HepG2 (cell line): ENCODE measurements around the gene NOP56. TPM values are rescaled to one million over a fixed set of nuclear protein-coding genes. Genes with fewer than 3 reads are reported as not detected.

Experiments
- ATAC-seq: fragments of 200-7000 bp; cut with Tn5 transposase; 3 replicates; pipeline ENCODE4 v1.9.1; 2020; ENCODE audit warnings: mild to moderate bottlenecking, moderate library complexity
- BruUV-seq: library from RNA; stranded (reverse); fragments of 400-500 nt; replicated peaks from 2 replicates; lab custom pipeline; 2021; lab: Mats Ljungman, UMichigan
- CTCF ChIA-PET: fragments of 300-600 bp; formaldehyde crosslinking; extraction: SDS; loops from one replicate; lab custom pipeline; 2021; ENCODE audit warnings: low total read pairs, inconsistent platforms, low intra/inter-chr PET ratio; lab: Yijun Ruan, JAX
- POLR2A ChIA-PET: fragments of 350-600 bp; sonication (Branson Sonifier 250); formaldehyde crosslinking; loops from one replicate; lab custom pipeline; 2020; ENCODE audit warnings: antibody characterized with exemption, inconsistent platforms; lab: Yijun Ruan, JAX
- DNase-seq: peaks from one replicate; pipeline ENCODE4 v3.0.0-alpha.2; 2015; ENCODE audit warnings: low spot score
- FAIRE-seq: peaks from 3 replicates; lab custom pipeline; 2011; peaks lifted over from hg19 to GRCh38; lab: Jason Lieb, UNC
- H2AFZ ChIP-seq: one replicate; pipeline ENCODE4 v1.6.1; 2011; ENCODE audit warnings: low read length, inconsistent platforms
- H3K27ac ChIP-seq: fragments of 300-600 bp; 3 replicates; pipeline ENCODE4 v1.8.0; 2011; ENCODE audit warnings: mixed run types, mild to moderate bottlenecking, mixed read lengths, low read length, inconsistent platforms; ENCODE audit not compliant: insufficient read depth; ENCODE audit errors: extremely low read length
- H3K27me3 ChIP-seq, 2 experiments: fragments of 200-600 bp in 1 of 2; 2 replicates in 1 of 2; 3 replicates in 1 of 2; pipeline versions ENCODE4 v1.6.0 to v1.8.0; 2011; ENCODE audit warnings: low read length in 2 of 2, mild to moderate bottlenecking in 2 of 2, moderate library complexity in 2 of 2, inconsistent platforms in 1 of 2; ENCODE audit not compliant: insufficient read depth in 2 of 2, control insufficient read depth in 1 of 2
- H3K36me3 ChIP-seq, 2 experiments: fragments of 200-600 bp in 1 of 2; replicated peaks in 1 of 2; 2 replicates in 1 of 2; 3 replicates in 1 of 2; pipeline versions ENCODE4 v1.5.1 to v1.8.0; 2011; ENCODE audit warnings: low read length in 2 of 2, inconsistent platforms in 1 of 2; ENCODE audit not compliant: insufficient read depth in 2 of 2, control insufficient read depth in 1 of 2
- H3K4me1 ChIP-seq: 2 replicates; pipeline ENCODE4 v1.5.1; 2012; ENCODE audit warnings: low read length, inconsistent platforms; ENCODE audit not compliant: insufficient read depth
- H3K4me2 ChIP-seq: 2 replicates; pipeline ENCODE4 v1.6.0; 2011; ENCODE audit warnings: low read depth, low read length, inconsistent platforms
- H3K4me3 ChIP-seq, 3 experiments: fragments of 200-600 bp in 1 of 3; sonication (generic), shearing (Covaris generic) in 1 of 3; replicated peaks in 1 of 3; 2 replicates each; pipeline ENCODE4 v1.5.1; 2011 to 2016; ENCODE audit warnings: low read length in 3 of 3, inconsistent platforms in 2 of 3, low read depth in 2 of 3, mild to moderate bottlenecking in 2 of 3, control low read depth in 1 of 3, mixed read lengths in 1 of 3; ENCODE audit not compliant: insufficient read depth in 1 of 3
- H3K79me2 ChIP-seq: one replicate; pipeline ENCODE4 v1.6.1; 2011; ENCODE audit warnings: low read length, inconsistent platforms; ENCODE audit not compliant: insufficient read depth
- H3K9ac ChIP-seq: 2 replicates; pipeline ENCODE4 v1.6.0; 2011; ENCODE audit warnings: mild to moderate bottlenecking, low read depth, low read length, inconsistent platforms; ENCODE audit not compliant: insufficient read depth
- H3K9me3 ChIP-seq: 2 replicates; pipeline ENCODE4 v1.5.1; 2012; ENCODE audit warnings: mild to moderate bottlenecking, low read length
- H4K20me1 ChIP-seq: 2 replicates; pipeline ENCODE4 v1.6.0; 2011; ENCODE audit warnings: inconsistent platforms, mild to moderate bottlenecking, low read length, moderate library complexity; ENCODE audit not compliant: insufficient read depth
- DNMT3B ChIP-seq: conservative IDR thresholded peaks from 2 replicates; pipeline ENCODE4 v1.6.1; 2016; ENCODE audit warnings: missing biosample characterization, control low read depth
- DPF2 ChIP-seq: sonication (generic); formaldehyde crosslinking; IDR thresholded peaks from 2 replicates; pipeline ENCODE4 v1.4.0; 2020; ENCODE audit warnings: mild to moderate bottlenecking, low read depth, missing genetic modification reagents, borderline replicate concordance
- NCOA2 ChIP-seq: sonication (generic); formaldehyde crosslinking; IDR thresholded peaks from 2 replicates; pipeline ENCODE4 v1.8.0; 2022; ENCODE audit warnings: inconsistent platforms
- NFAT5 ChIP-seq: sonication (generic); formaldehyde crosslinking; IDR thresholded peaks from 2 replicates; pipeline ENCODE4 v1.4.0; 2020; ENCODE audit warnings: missing genetic modification reagents
- THAP9 ChIP-seq: sonication (generic); formaldehyde crosslinking; IDR thresholded peaks from 2 replicates; pipeline ENCODE4; 2020; ENCODE audit warnings: missing genetic modification reagents, mild to moderate bottlenecking, borderline replicate concordance
- ZFP91 ChIP-seq: sonication (generic); formaldehyde crosslinking; IDR thresholded peaks from 2 replicates; pipeline ENCODE4 v1.9.0; 2022; ENCODE audit warnings: missing genetic modification reagents, mild to moderate bottlenecking, borderline replicate concordance
- ZNF660 ChIP-seq: sonication (generic); formaldehyde crosslinking; IDR thresholded peaks from 2 replicates; pipeline ENCODE4 v1.5.1; 2020; ENCODE audit warnings: mild to moderate bottlenecking, low read depth, missing genetic modification reagents, borderline replicate concordance
- ZNF782 ChIP-seq: sonication (generic); formaldehyde crosslinking; IDR thresholded peaks from 2 replicates; pipeline ENCODE4 v1.4.0; 2020; ENCODE audit warnings: missing genetic modification reagents, mild to moderate bottlenecking, borderline replicate concordance
- WGBS: methylation state at CpG from one replicate; pipeline ENCODE4 v1.1.6; 2017; ENCODE audit warnings: low lambda C conversion rate; 5-methylcytosine and 5-hydroxymethylcytosine counted together
- in situ Hi-C: cut with HindIII; loops from 2 replicates; pipeline ENCODE4 v1.10.0; 2017; ENCODE audit warnings: low pct_unique_long_range_greater_than_20kb; ENCODE audit not compliant: extremely low pct_ligation_motif_present
- intact Hi-C: fragments of 100-400 bp; cut with micrococcal nuclease; formaldehyde crosslinking; loops from one replicate; pipeline ENCODE4 v1.10.0; 2022; ENCODE audit not compliant: unreplicated experiment
- polyA plus RNA-seq, 8 experiments: library from polyadenylated mRNA; depleted of rRNA in 3 of 8; stranded (reverse) in 7 of 8; unstranded in 1 of 8; fragments of >200 nt; fragmentation: Illumina TruSeq in 4 of 8; extraction: Trizol in 4 of 8; gene quantifications; 2 replicates each; pipeline versions ENCODE4 v1.2.1 to v1.2.3, GENCODE V29; 2011 to 2016; ENCODE audit warnings: low read depth in 4 of 8, missing spikeins in 1 of 8, mixed read lengths in 1 of 8; ENCODE audit not compliant: insufficient read depth in 1 of 8
- total RNA-seq, 5 experiments: library from RNA; depleted of rRNA; stranded (reverse); fragments of >200 nt; fragmentation: Illumina TruSeq; extraction: Trizol; gene quantifications; 2 replicates each; pipeline ENCODE4 v1.2.3, GENCODE V29; 2016; ENCODE audit warnings: low read depth in 1 of 5
- TF ChIP-seq, protein P1 (sequence below): sonication (generic); formaldehyde crosslinking; IDR thresholded peaks from 2 replicates; pipeline ENCODE4 v1.4.0; 2020; ENCODE audit warnings: missing genetic modification reagents

The NOP56 gene
- total and polyA plus RNA-seq, 2 of the 13 experiments (the other 11 are each of a cell fraction or from before 2014, with no cell fraction given), result 369 to 1,116 TPM

DNA sequence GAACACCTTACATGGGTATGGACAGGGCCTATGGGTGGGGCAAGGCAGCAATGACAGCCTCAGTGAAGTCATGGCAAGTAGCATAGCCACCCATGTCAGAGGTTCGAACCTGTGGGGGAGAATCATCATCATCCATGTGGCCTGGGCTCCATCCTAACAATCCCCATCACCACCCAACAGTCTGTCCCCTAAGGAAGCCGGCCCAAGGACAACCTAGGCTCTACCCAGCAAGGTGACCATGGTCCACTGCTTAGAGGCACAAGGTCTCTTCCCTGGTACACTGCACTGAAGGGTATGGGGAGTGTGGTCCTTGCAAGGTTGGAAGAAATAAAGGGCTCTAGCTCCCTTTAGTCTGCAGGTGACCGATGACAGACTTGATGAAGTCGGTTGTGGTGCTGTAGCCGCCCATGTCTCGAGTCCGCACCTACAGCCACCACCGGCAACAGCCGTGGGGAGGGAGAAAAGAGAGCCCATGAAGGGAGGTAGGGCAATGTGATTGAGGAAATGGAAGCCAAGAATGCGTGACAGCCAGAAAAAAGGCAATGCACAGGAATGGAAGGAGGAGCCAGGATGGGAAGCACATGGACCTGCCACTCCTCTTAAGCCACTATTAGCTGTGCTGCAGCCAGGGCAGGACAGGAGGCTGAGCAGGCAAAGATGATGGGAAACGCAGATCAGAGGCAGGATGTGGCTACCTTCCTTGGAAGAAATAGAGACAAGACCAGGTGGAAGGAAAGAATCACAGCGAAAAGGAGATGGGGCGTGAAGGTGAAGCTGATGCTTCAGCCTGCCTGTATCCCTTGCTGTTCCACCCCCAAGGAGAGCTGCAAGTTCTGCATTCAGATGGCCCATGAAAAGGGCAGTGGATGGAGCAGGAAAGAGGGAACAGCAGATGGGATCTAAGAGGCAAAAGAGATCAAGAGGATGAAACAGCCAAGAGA lies 6.3 kb downstream of the NOP56 start:
- H4K20me1 ChIP-seq, result peaks cover 46% of the 10 kb centered on the region
- WGBS, result 91% methylated on average over 13 of the region's 13 CpGs
- no peak for FAIRE-seq
- in situ Hi-C loops, result no loop called here
- ChIA-PET CTCF (no interaction called here), POLR2A (no interaction called here)
- intact Hi-C loops, result no loop called here
- no peak overlapping the region for H3K4me3 ChIP-seq
- ATAC-seq, result peak; percentile 47
- no peak overlapping the region for H3K27ac ChIP-seq
- no peak overlapping the region for H3K4me2 ChIP-seq
- DNase-seq, result peak; percentile 40
- H3K27me3 ChIP-seq, result no peaks in the 10 kb centered on the region; a peak in 1 of 5 replicates
- no TSS peak for BruUV-seq
- H3K9me3 ChIP-seq, result no peaks in the 10 kb centered on the region
- no peak overlapping the region for H2AFZ ChIP-seq
- peaks cover 35% of the 10 kb centered on the region for H3K79me2 ChIP-seq
- peaks cover 50% of the 10 kb centered on the region for H3K4me1 ChIP-seq
- no peak overlapping the region for H3K9ac ChIP-seq
- H3K36me3 ChIP-seq, result peaks cover 53 to 85% of the 10 kb centered on the region in 2 experiments
- TF ChIP-seq THAP9 (CRISPR knock-in tag) (no peak), DNMT3B (no peak), ZNF660 (CRISPR knock-in tag) (no peak), DPF2 (CRISPR knock-in tag) (no peak), ZNF782 (no peak), NCOA2 (CRISPR knock-in tag) (0 out of 2 replicates have a peak, but pooled peaks have one; percentile 28), NFAT5 (no peak), ZFP91 (peak; percentile 45; the same call in 1 of the 2 replicates)
- TF ChIP-seq, protein P1, sequence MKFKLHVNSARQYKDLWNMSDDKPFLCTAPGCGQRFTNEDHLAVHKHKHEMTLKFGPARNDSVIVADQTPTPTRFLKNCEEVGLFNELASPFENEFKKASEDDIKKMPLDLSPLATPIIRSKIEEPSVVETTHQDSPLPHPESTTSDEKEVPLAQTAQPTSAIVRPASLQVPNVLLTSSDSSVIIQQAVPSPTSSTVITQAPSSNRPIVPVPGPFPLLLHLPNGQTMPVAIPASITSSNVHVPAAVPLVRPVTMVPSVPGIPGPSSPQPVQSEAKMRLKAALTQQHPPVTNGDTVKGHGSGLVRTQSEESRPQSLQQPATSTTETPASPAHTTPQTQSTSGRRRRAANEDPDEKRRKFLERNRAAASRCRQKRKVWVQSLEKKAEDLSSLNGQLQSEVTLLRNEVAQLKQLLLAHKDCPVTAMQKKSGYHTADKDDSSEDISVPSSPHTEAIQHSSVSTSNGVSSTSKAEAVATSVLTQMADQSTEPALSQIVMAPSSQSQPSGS (CRISPR knock-in tag), result 0 out of 2 replicates have a peak, but pooled peaks have one; percentile 14
